NCI-H2196 (cell line): ENCODE measurements around the gene ZNF48.
A peak's percentile ranks its signal among the peaks of the same experiment; 100 is the strongest.

Experiments
- DNase-seq: peaks from one replicate; lab custom pipeline; 2025; ENCODE audit not compliant: unreplicated experiment; lab: John Stamatoyannopoulos, UW

The ZNF48 gene

GRCh38 chr16:30401768-30402425, 6.7 kb downstream of the ZNF48 start:
- DNase-seq = no peak

- DNase-seq = no peak
Observed at GRCh38 chr16:30406795-30407101, 11.5 kb downstream of the ZNF48 start.

GRCh38 chr16:30407102-30407803, 12.0 kb downstream of the ZNF48 start, which contains the start of gene ZNF771:
Gene ZNF771, plus strand, starts transcription at chr16:30407606. Its CDS starts 448 bp downstream, at chr16:30408054.
- peak; percentile 94 for DNase-seq

- no peak for DNase-seq
Observed at GRCh38 chr16:30407804-30408534, 12.7 kb downstream of the ZNF48 start.

- DNase-seq = peak; percentile 89
Observed at GRCh38 chr16:30409125-30410060, 14.2 kb downstream of the ZNF48 start.

GRCh38 chr16:30413112-30413806, 18.0 kb downstream of the ZNF48 start:
- DNase-seq = no peak

GRCh38 chr16:30414159-30414558, 18.9 kb downstream of the ZNF48 start:
- no peak for DNase-seq

- no peak for DNase-seq
Observed at GRCh38 chr16:30416047-30416603, 20.9 kb downstream of the ZNF48 start.

GRCh38 chr16:30416624-30417528, 21.7 kb downstream of the ZNF48 start:
- DNase-seq = peak; percentile 42

- peak; percentile 98 for DNase-seq
Observed at GRCh38 chr16:30417529-30418349, 22.5 kb downstream of the ZNF48 start.

GRCh38 chr16:30418350-30419181, 23.3 kb downstream of the ZNF48 start:
- DNase-seq = no peak

GRCh38 chr16:30421010-30421409, 25.8 kb downstream of the ZNF48 start:
- DNase-seq = no peak

- no peak for DNase-seq
Observed at GRCh38 chr16:30428055-30428454, 32.8 kb downstream of the ZNF48 start.

- DNase-seq = no peak
Observed at GRCh38 chr16:30429418-30429677, 34.1 kb downstream of the ZNF48 start.

- peak; percentile 99 for DNase-seq
Observed at GRCh38 chr16:30429678-30430427, 34.6 kb downstream of the ZNF48 start, which contains the start of gene DCTPP1. Gene DCTPP1, minus strand, starts transcription at chr16:30430030. Its CDS starts 50 bp downstream, at chr16:30429980.

GRCh38 chr16:30430428-30430970, 35.3 kb downstream of the ZNF48 start:
- no peak for DNase-seq
